GM12891 (cell line): ENCODE results near the gene CCSER2.

Experiments used
- POLR2A ChIP-seq: IDR thresholded peaks from 2 replicates; pipeline ENCODE4 v1.6.1; 2011; ENCODE audit warnings: low read depth, low read length, control low read depth
- POLR2AphosphoS5 ChIP-seq: IDR thresholded peaks from 2 replicates; pipeline ENCODE4 v1.6.1; 2011; ENCODE audit warnings: low read depth, low read length, control low read depth

DNA sequence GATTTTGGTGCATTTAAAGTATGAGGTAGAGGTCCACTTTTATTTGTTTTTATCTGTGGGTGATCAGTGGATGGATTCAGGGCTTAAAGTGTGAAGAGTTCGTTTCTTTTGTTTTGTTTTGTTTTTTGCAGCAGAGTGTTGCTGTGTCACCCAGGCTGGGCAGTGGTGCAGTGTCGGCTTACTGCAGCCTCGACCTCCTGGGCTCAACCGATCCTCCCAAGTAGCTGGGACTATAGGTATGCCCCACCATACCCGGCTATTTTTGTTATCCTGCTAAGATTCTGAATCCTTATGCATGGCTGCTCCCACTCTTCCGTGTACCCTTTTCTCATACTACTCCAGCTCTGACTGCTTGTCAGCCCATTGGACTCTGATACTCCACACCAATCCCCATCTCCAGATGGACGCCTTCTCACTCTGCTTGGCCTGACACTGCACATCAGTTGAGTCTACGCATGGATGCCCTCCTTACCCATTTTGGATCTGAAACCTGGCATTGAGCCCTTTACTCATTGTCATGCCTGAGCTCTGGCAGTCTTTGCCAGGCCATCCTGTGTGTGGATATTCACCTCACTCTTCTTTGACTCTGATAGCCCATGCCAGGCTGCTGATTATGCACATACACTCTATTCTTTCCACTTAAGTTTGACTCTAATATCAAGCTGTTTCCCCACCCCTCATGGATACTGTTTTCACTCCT, 119.5 kb downstream of the CCSER2 start:
- TF ChIP-seq POLR2A (no peak), POLR2AphosphoS5 (no peak)
